Thoracic aorta (tissue), 2 donors: ENCODE data around the gene KCNH6. TPM values are rescaled to one million over a fixed set of nuclear protein-coding genes. Genes with fewer than 3 reads are reported as not detected.
A peak's percentile ranks its signal among the peaks of the same experiment; 100 is the strongest.

Experiments
- ATAC-seq: fragments of 150-250 bp; one replicate; pipeline ENCODE4 v1.8.0; 2017; ENCODE audit warnings: low read depth; ENCODE audit not compliant: insufficient number of reproducible peaks, low FRiP score
- DNase-seq: peaks from one replicate; pipeline ENCODE4 v3.0.0-alpha.2; 2020; ENCODE audit warnings: low spot score
- H3K27ac ChIP-seq, 2 donors: fragments of 200-600 bp; sonication (generic); 1 replicate in 1 of 2; 2 replicates in 1 of 2; pipeline ENCODE4 v1.5.1; 2016; ENCODE audit warnings: mild to moderate bottlenecking in 2 of 2, moderate library complexity in 2 of 2
- H3K27me3 ChIP-seq: fragments of 200-600 bp; sonication (generic); replicated peaks from 2 replicates; pipeline ENCODE4 v1.6.0; 2016; ENCODE audit warnings: mild to moderate bottlenecking; ENCODE audit not compliant: insufficient read depth
- H3K36me3 ChIP-seq: fragments of 200-600 bp; sonication (generic); one replicate; pipeline ENCODE4 v1.5.1; 2016
- H3K4me1 ChIP-seq, 2 donors: fragments of 200-600 bp; sonication (generic); 1 replicate in 1 of 2; 2 replicates in 1 of 2; pipeline versions ENCODE4 v1.5.1 to v1.6.0; 2016; ENCODE audit warnings: low read depth in 2 of 2, mild to moderate bottlenecking in 1 of 2; ENCODE audit not compliant: control insufficient read depth in 1 of 2
- H3K4me3 ChIP-seq: fragments of 200-600 bp; sonication (generic); 2 replicates; pipeline ENCODE4 v1.5.1; 2016; ENCODE audit warnings: mild to moderate bottlenecking
- H3K9me3 ChIP-seq: fragments of 200-600 bp; sonication (generic); 2 replicates; pipeline ENCODE4 v1.5.1; 2016
- CTCF ChIP-seq: fragments of 200-600 bp; sonication (generic); IDR thresholded peaks from one replicate; pipeline ENCODE4 v1.5.1; 2019; ENCODE audit warnings: antibody characterized with exemption
- total RNA-seq, 2 donors: library from RNA; depleted of rRNA; stranded (reverse); fragments of >200 nt; gene quantifications; one replicate each; pipeline versions ENCODE4 v1.1.0 to v1.2.3, GENCODE V29; 2016

KCNH6 gene
- total RNA-seq, 2 donors from 2014 or later = not detected

- Histone ChIP-seq H3K9me3 (no peaks in the 10 kb centered on the region), H3K36me3 (no peaks in the 10 kb centered on the region), H3K4me1 (peaks cover 10 to 24% of the 10 kb centered on the region in 2 donors), H3K27me3 (no peaks in the 10 kb centered on the region), H3K4me3 (peak overlapping the region; percentile 72), H3K27ac (no peak overlapping the region)
- no peak for ATAC-seq
- TF ChIP-seq CTCF = no peak
- no peak for DNase-seq
Measured at GRCh38 chr17:63476459-63476853, 46.7 kb upstream of the KCNH6 start.

- H3K36me3 ChIP-seq = no peaks in the 10 kb centered on the region
- no peaks in the 10 kb centered on the region for H3K9me3 ChIP-seq
- DNase-seq = no peak
- H3K4me1 ChIP-seq = peaks cover 10 to 24% of the 10 kb centered on the region in 2 donors
- H3K4me3 ChIP-seq = peak within 1 kb of the TSS; percentile 72
- no peak for ATAC-seq
- TF ChIP-seq CTCF = no peak
- H3K27ac ChIP-seq = peak within 1 kb of the TSS in 1 of 2 donors; percentile 11
- H3K27me3 ChIP-seq = no peaks in the 10 kb centered on the region
Measured at GRCh38 chr17:63476854-63477479, 46.2 kb upstream of the KCNH6 start, which contains the start of gene ACE. Gene ACE (plus strand): TSS chr17:63477061. CDS start chr17:63477095, 34 bp downstream.

- no peaks in the 10 kb centered on the region for H3K36me3 ChIP-seq
- H3K27ac ChIP-seq = peak overlapping the region in 1 of 2 donors; percentile 11
- TF ChIP-seq CTCF = no peak
- H3K9me3 ChIP-seq = no peaks in the 10 kb centered on the region
- no peak for ATAC-seq
- DNase-seq = no peak
- no peaks in the 10 kb centered on the region for H3K27me3 ChIP-seq
- peak overlapping the region; percentile 72 for H3K4me3 ChIP-seq
- H3K4me1 ChIP-seq = peaks cover 10 to 24% of the 10 kb centered on the region in 2 donors
Measured at GRCh38 chr17:63477480-63478440, 45.4 kb upstream of the KCNH6 start.

GRCh38 chr17:63478814-63479494 is 44.2 kb upstream of the KCNH6 start:
- no peaks in the 10 kb centered on the region for H3K27me3 ChIP-seq
- DNase-seq (peak; percentile 35), ATAC-seq (no peak)

More at GRCh38 chr17:63478814-63479494, 44.2 kb upstream of the KCNH6 start:
- TF ChIP-seq CTCF = peak; percentile 58
- H3K9me3 ChIP-seq = no peaks in the 10 kb centered on the region
- H3K27ac ChIP-seq = no peak overlapping the region
- peaks cover 10 to 24% of the 10 kb centered on the region in 2 donors for H3K4me1 ChIP-seq
- no peak overlapping the region for H3K4me3 ChIP-seq
- H3K36me3 ChIP-seq = no peaks in the 10 kb centered on the region
